ENCODE measurements around the gene ZNF280D.

- TF ChIP-seq CTCF (IDR thresholded peaks at IDR 0.05) (no peak), POLR2A (IDR thresholded peaks at IDR 0.05) (no peak)
These were observed 79.1 kb downstream of the ZNF280D start for GRCh38 chr15:56654216-56654615.
